Endothelial cell of hepatic sinusoid (primary cell): ENCODE data around the gene ABCA13.

ENCODE experiments used
- in situ Hi-C: cut with HindIII; loops from 2 replicates; pipeline ENCODE4 v1.10.0; 2017; ENCODE audit warnings: low sequenced_read_pairs

ABCA13 gene

GRCh38 chr7:48497521-48497920 is 326.3 kb downstream of the ABCA13 start:
- in situ Hi-C loops, result no loop called here

GRCh38 chr7:48502021-48502420 is 330.8 kb downstream of the ABCA13 start:
- in situ Hi-C loops, result no loop called here

- in situ Hi-C loops, result no loop called here
Observed at GRCh38 chr7:48505051-48505450, 333.8 kb downstream of the ABCA13 start.

- in situ Hi-C loops, result no loop called here
Observed at GRCh38 chr7:48505466-48505865, 334.2 kb downstream of the ABCA13 start.

- in situ Hi-C loops, result no loop called here
Observed at GRCh38 chr7:48506569-48506968, 335.3 kb downstream of the ABCA13 start.

- in situ Hi-C loops, result no loop called here
Observed at GRCh38 chr7:48511080-48511479, 339.8 kb downstream of the ABCA13 start.

- in situ Hi-C loops, result no loop called here
Observed at GRCh38 chr7:48512892-48513291, 341.6 kb downstream of the ABCA13 start.

GRCh38 chr7:48515171-48515570 is 343.9 kb downstream of the ABCA13 start:
- in situ Hi-C loops, result no loop called here

GRCh38 chr7:48518092-48518491 is 346.8 kb downstream of the ABCA13 start:
- in situ Hi-C loops, result no loop called here

GRCh38 chr7:48522692-48523091 is 351.4 kb downstream of the ABCA13 start:
- in situ Hi-C loops, result no loop called here

GRCh38 chr7:48525736-48526732 is 354.8 kb downstream of the ABCA13 start:
- in situ Hi-C loops, result no loop called here

- in situ Hi-C loops, result no loop called here
Observed at GRCh38 chr7:48528646-48529045, 357.4 kb downstream of the ABCA13 start.

GRCh38 chr7:48537561-48537960 is 366.3 kb downstream of the ABCA13 start:
- in situ Hi-C loops, result no loop called here

GRCh38 chr7:48540746-48541145 is 369.5 kb downstream of the ABCA13 start:
- in situ Hi-C loops, result no loop called here

GRCh38 chr7:48548667-48549066 is 377.4 kb downstream of the ABCA13 start:
- in situ Hi-C loops, result no loop called here

- in situ Hi-C loops, result no loop called here
Observed at GRCh38 chr7:48551652-48552051, 380.4 kb downstream of the ABCA13 start.

- in situ Hi-C loops, result no loop called here
Observed at GRCh38 chr7:48563334-48563733, 392.1 kb downstream of the ABCA13 start.

GRCh38 chr7:48575516-48575915 is 404.3 kb downstream of the ABCA13 start:
- in situ Hi-C loops, result no loop called here

- in situ Hi-C loops, result no loop called here
Observed at GRCh38 chr7:48587475-48587874, 416.2 kb downstream of the ABCA13 start.

- in situ Hi-C loops, result no loop called here
Observed at GRCh38 chr7:48594349-48594748, 423.1 kb downstream of the ABCA13 start.

GRCh38 chr7:48595756-48596155 is 424.5 kb downstream of the ABCA13 start:
- in situ Hi-C loops, result no loop called here

- in situ Hi-C loops, result no loop called here
Observed at GRCh38 chr7:48610705-48611104, 439.4 kb downstream of the ABCA13 start.

- in situ Hi-C loops, result no loop called here
Observed at GRCh38 chr7:48611993-48612392, 440.7 kb downstream of the ABCA13 start.
